Osteoblast (primary cell): Measurements from ENCODE around the gene CD33. TPM values are rescaled to one million over a fixed set of nuclear protein-coding genes. Genes with fewer than 3 reads are reported as not detected.

Experiments
- DNase-seq: peaks from one replicate; pipeline ENCODE4 v3.0.0; 2011; ENCODE audit warnings: low spot score, mixed read lengths; ENCODE audit not compliant: insufficient read length; ENCODE audit errors: missing footprints
- H2AFZ ChIP-seq: 2 replicates; pipeline ENCODE4 v1.6.0; 2011; ENCODE audit warnings: mild to moderate bottlenecking, low read length
- H3K27ac ChIP-seq: 2 replicates; pipeline ENCODE4 v1.5.1; 2011; ENCODE audit warnings: mild to moderate bottlenecking, low read depth, low read length, moderate library complexity
- H3K27me3 ChIP-seq: 2 replicates; pipeline ENCODE4 v1.6.0; 2012; ENCODE audit warnings: mild to moderate bottlenecking, control low read depth, inconsistent platforms, low read length, moderate library complexity; ENCODE audit not compliant: insufficient read depth
- H3K36me3 ChIP-seq: 2 replicates; pipeline ENCODE4 v1.5.1; 2011; ENCODE audit warnings: mild to moderate bottlenecking, low read length, control low read depth, moderate library complexity; ENCODE audit not compliant: insufficient read depth
- H3K4me1 ChIP-seq: 2 replicates; pipeline ENCODE4 v1.5.1; 2011; ENCODE audit warnings: mild to moderate bottlenecking, low read length, control low read depth, moderate library complexity; ENCODE audit not compliant: insufficient read depth
- H3K4me2 ChIP-seq: 2 replicates; pipeline ENCODE4 v1.6.0; 2011; ENCODE audit warnings: mild to moderate bottlenecking, low read length; ENCODE audit not compliant: insufficient read depth
- H3K4me3 ChIP-seq: fragments of 200-600 bp; sonication (generic); 3 replicates; pipeline ENCODE4 v1.5.1; 2012; ENCODE audit warnings: mild to moderate bottlenecking, low read length, inconsistent platforms; ENCODE audit not compliant: insufficient read depth
- H3K79me2 ChIP-seq: 2 replicates; pipeline ENCODE4 v1.6.0; 2012; ENCODE audit warnings: mild to moderate bottlenecking, low read length, control low read depth, inconsistent platforms; ENCODE audit not compliant: insufficient read depth
- H3K9me3 ChIP-seq: 2 replicates; pipeline ENCODE4 v1.5.1; 2011; ENCODE audit warnings: low read depth, low read length, control low read depth
- H4K20me1 ChIP-seq: 2 replicates; pipeline ENCODE4 v1.6.0; 2012; ENCODE audit warnings: mild to moderate bottlenecking, low read length, control low read depth; ENCODE audit not compliant: insufficient read depth
- total RNA-seq: library from RNA; depleted of rRNA; stranded (reverse); fragments of >200 nt; gene quantifications from 2 replicates; pipeline ENCODE4 v1.2.3, GENCODE V29; 2012
- TF ChIP-seq, protein P1 (sequence below): IDR thresholded peaks from 2 replicates; pipeline ENCODE4 v1.5.1; 2011; ENCODE audit warnings: mild to moderate bottlenecking, low read depth, low read length, moderate library complexity; ENCODE audit errors: extremely low read depth

The CD33 gene
- total RNA-seq, 1 donor, result not detected

DNA sequence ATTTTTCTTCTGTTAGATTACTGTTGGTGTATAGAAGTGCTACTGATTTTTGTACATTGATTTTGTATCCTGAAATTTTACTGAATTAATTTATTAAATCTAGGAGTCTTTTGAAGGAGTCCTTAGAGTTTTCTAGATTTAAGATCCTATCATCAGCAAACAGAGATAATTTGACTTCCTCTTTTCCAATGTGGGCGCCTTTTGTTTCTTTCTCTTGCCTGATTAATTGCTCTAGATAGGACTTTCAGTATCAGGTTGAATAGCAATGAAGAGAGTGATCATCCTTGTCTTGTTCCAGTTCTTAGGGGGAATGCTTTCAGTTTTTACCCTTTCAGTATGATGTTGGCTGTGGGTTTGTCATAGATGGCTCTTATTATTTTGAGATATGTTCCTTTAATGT lies 5.6 kb upstream of the CD33 start:
- no peak overlapping the region for H3K27ac ChIP-seq
- H4K20me1 ChIP-seq, result no peaks in the 10 kb centered on the region
- no peaks in the 10 kb centered on the region for H3K79me2 ChIP-seq
- H3K27me3 ChIP-seq, result no peaks in the 10 kb centered on the region
- H3K4me3 ChIP-seq, result no peak overlapping the region
- H3K4me2 ChIP-seq, result no peak overlapping the region
- no peaks in the 10 kb centered on the region for H3K36me3 ChIP-seq
- TF ChIP-seq, protein P1, sequence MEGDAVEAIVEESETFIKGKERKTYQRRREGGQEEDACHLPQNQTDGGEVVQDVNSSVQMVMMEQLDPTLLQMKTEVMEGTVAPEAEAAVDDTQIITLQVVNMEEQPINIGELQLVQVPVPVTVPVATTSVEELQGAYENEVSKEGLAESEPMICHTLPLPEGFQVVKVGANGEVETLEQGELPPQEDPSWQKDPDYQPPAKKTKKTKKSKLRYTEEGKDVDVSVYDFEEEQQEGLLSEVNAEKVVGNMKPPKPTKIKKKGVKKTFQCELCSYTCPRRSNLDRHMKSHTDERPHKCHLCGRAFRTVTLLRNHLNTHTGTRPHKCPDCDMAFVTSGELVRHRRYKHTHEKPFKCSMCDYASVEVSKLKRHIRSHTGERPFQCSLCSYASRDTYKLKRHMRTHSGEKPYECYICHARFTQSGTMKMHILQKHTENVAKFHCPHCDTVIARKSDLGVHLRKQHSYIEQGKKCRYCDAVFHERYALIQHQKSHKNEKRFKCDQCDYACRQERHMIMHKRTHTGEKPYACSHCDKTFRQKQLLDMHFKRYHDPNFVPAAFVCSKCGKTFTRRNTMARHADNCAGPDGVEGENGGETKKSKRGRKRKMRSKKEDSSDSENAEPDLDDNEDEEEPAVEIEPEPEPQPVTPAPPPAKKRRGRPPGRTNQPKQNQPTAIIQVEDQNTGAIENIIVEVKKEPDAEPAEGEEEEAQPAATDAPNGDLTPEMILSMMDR, result no peak
- H3K4me1 ChIP-seq, result no peaks in the 10 kb centered on the region
- no peak for DNase-seq
- H2AFZ ChIP-seq, result no peak overlapping the region
- no peaks in the 10 kb centered on the region for H3K9me3 ChIP-seq

DNA sequence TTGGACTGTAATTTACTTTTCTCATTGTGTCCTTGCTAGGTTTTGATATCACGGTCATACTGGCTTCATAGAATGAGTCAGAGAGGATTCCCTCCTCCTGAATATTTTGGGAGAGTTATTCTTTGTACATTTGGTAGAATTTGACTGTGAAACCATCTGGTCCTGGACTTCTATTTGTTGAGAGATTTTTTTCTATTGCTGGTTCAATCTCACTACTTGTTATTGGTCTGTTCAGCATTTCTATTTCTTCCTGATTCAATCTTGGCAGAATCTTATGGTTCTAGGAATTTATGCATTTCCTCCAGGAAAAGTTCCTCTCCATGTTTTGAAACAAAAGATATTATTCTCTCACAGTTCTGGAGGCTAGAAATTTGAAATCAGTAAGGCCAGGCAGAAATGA lies 4.9 kb upstream of the CD33 start:
- no peak overlapping the region for H2AFZ ChIP-seq
- no peaks in the 10 kb centered on the region for H4K20me1 ChIP-seq
- H3K36me3 ChIP-seq, result no peaks in the 10 kb centered on the region
- no peaks in the 10 kb centered on the region for H3K4me1 ChIP-seq
- no peaks in the 10 kb centered on the region for H3K9me3 ChIP-seq
- TF ChIP-seq, protein P1, result no peak
- no peak for DNase-seq
- no peak overlapping the region for H3K4me2 ChIP-seq
- no peaks in the 10 kb centered on the region for H3K27me3 ChIP-seq
- no peaks in the 10 kb centered on the region for H3K79me2 ChIP-seq
- no peak overlapping the region for H3K4me3 ChIP-seq
- no peak overlapping the region for H3K27ac ChIP-seq

DNA sequence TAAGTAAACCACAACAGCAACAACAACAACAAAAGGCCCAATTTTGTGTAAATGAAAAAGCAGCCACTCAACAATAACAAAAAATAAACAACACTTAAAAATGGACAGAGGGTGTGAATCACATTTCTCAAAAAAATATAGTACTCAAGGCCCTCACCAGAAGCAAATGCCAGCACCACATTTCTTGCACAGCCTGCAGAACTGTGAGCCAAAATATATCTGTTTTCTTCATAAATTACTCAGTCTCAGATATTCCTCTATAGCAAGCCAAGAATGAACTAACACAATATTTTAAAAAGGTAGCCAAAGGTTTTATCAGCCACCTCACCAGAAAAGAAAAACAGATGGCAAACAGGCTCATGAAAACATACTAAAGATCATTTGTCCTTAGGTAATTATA lies 3.9 kb upstream of the CD33 start:
- Histone ChIP-seq H3K36me3 (no peaks in the 10 kb centered on the region), H3K4me2 (no peak overlapping the region), H3K27me3 (no peaks in the 10 kb centered on the region), H3K79me2 (no peaks in the 10 kb centered on the region), H3K27ac (no peak overlapping the region), H2AFZ (no peak overlapping the region), H4K20me1 (no peaks in the 10 kb centered on the region), H3K4me3 (no peak overlapping the region), H3K4me1 (no peaks in the 10 kb centered on the region), H3K9me3 (no peaks in the 10 kb centered on the region)
- no peak for DNase-seq
- TF ChIP-seq, protein P1, result no peak

DNA sequence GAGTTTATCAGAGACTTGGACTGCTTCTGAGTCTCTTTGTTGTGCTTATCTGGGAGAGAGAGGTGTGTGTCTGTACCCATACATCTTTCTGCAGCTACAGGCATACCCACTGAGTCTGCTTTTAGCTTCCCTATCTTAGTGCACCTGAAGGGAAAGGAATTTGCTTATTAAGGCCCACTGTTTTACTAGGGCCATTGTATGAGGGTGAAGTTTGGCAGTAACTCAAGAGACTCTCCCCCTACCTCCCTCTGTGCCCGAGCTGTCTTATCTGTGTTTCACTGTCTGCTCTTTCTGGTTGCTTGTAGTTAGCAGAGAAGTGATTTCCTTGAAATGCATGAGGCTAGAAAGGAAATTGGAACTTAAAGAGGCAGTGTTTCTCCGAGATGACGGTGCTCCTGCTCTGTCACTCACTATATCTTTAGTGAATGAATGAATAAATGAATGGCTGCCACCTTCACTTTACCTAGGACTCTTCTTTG lies 678 bp upstream of the CD33 start:
- H3K4me1 ChIP-seq, result no peaks in the 10 kb centered on the region
- DNase-seq, result no peak
- H3K9me3 ChIP-seq, result no peaks in the 10 kb centered on the region
- H3K27ac ChIP-seq, result no peak overlapping the region
- no peaks in the 10 kb centered on the region for H3K79me2 ChIP-seq
- H2AFZ ChIP-seq, result no peak overlapping the region
- no peaks in the 10 kb centered on the region for H3K36me3 ChIP-seq
- no peak overlapping the region for H3K4me3 ChIP-seq
- no peaks in the 10 kb centered on the region for H3K27me3 ChIP-seq
- no peaks in the 10 kb centered on the region for H4K20me1 ChIP-seq
- H3K4me2 ChIP-seq, result no peak overlapping the region
- TF ChIP-seq, protein P1, result no peak
